Sigmoid colon (tissue), 4 donors: Measurements from ENCODE around the gene ROR1.

Experiments used
- CTCF ChIP-seq, 4 experiments: fragments of 450-650 bp in 3 of 4; fragments of 200-600 bp in 1 of 4; IDR thresholded peaks; one replicate each; pipeline ENCODE4 v1.5.1; 2016 to 2019; ENCODE audit warnings: antibody characterized with exemption in 4 of 4, mild to moderate bottlenecking in 3 of 4, moderate library complexity in 2 of 4
- EP300 ChIP-seq, 4 donors: sonication (generic); formaldehyde crosslinking; IDR thresholded peaks; one replicate each; pipeline ENCODE4 v1.6.1; 2017; ENCODE audit warnings: antibody characterized with exemption in 4 of 4
- POLR2A ChIP-seq, 2 donors: fragments of 450-650 bp; IDR thresholded peaks; one replicate each; pipeline ENCODE4 v1.6.1; 2016; ENCODE audit warnings: antibody characterized with exemption in 2 of 2, mild to moderate bottlenecking in 2 of 2, moderate library complexity in 2 of 2
- POLR2AphosphoS5 ChIP-seq, 4 donors: sonication (generic); formaldehyde crosslinking; IDR thresholded peaks; one replicate each; pipeline ENCODE4 v1.6.1; 2017; ENCODE audit warnings: antibody characterized with exemption in 4 of 4

- TF ChIP-seq POLR2A (IDR thresholded peaks at IDR 0.05) (no peak), CTCF (IDR thresholded peaks at IDR 0.05) (no peak), POLR2AphosphoS5 (IDR thresholded peaks at IDR 0.05) (no peak), EP300 (IDR thresholded peaks at IDR 0.05) (no peak)
Measured at GRCh38 chr1:63743781-63744180, 30.0 kb upstream of the ROR1 start.
